Mesenchymal stem cell (in vitro differentiated cells and primary cell): ENCODE data around the gene TENM4.

Experiments used
- DNase-seq: peaks from one replicate; pipeline ENCODE4 v3.0.0-alpha.2; 2013
- H2AFZ ChIP-seq: one replicate; pipeline ENCODE4 v1.6.1; 2013; ENCODE audit warnings: low read depth, mild to moderate bottlenecking, control low read depth, inconsistent platforms, low read length, moderate library complexity
- H2AK5ac ChIP-seq: 2 replicates; pipeline ENCODE4 v1.6.1; 2013; ENCODE audit warnings: low read length, moderate library complexity, mild to moderate bottlenecking, inconsistent platforms; ENCODE audit not compliant: severe bottlenecking
- H2BK120ac ChIP-seq: one replicate; pipeline ENCODE4 v1.6.1; 2013; ENCODE audit warnings: low read depth, mild to moderate bottlenecking, inconsistent platforms, low read length, moderate library complexity
- H2BK12ac ChIP-seq, 2 experiments: one replicate each; pipeline ENCODE4 v1.6.1; 2013; ENCODE audit warnings: inconsistent platforms in 2 of 2, low read length in 2 of 2, mild to moderate bottlenecking in 2 of 2, moderate library complexity in 2 of 2, control low read depth in 1 of 2
- H2BK15ac ChIP-seq: one replicate; pipeline ENCODE4 v1.6.1; 2013; ENCODE audit warnings: mild to moderate bottlenecking, low read depth, inconsistent platforms; ENCODE audit not compliant: poor library complexity, severe bottlenecking
- H2BK5ac ChIP-seq: 2 replicates; pipeline ENCODE4 v1.6.1; 2013; ENCODE audit warnings: low read depth, mild to moderate bottlenecking, low read length, control low read depth, inconsistent platforms; ENCODE audit not compliant: poor library complexity, severe bottlenecking
- H3K14ac ChIP-seq, 2 experiments: one replicate each; pipeline ENCODE4 v1.6.1; 2013; ENCODE audit warnings: inconsistent platforms in 2 of 2, low read length in 2 of 2, control low read depth in 1 of 2, mild to moderate bottlenecking in 1 of 2, moderate library complexity in 1 of 2
- H3K18ac ChIP-seq, 2 experiments: one replicate each; pipeline ENCODE4 v1.6.1; 2013; ENCODE audit warnings: inconsistent platforms in 2 of 2, low read length in 2 of 2, control low read depth in 1 of 2, low read depth in 1 of 2, mild to moderate bottlenecking in 1 of 2
- H3K23ac ChIP-seq, 2 experiments: one replicate each; pipeline ENCODE4 v1.6.1; 2013; ENCODE audit warnings: inconsistent platforms in 2 of 2, low read length in 2 of 2, mild to moderate bottlenecking in 2 of 2, moderate library complexity in 2 of 2, control low read depth in 1 of 2
- H3K27ac ChIP-seq: 2 replicates; pipeline ENCODE4 v1.5.1; 2013; ENCODE audit warnings: mild to moderate bottlenecking, moderate library complexity, low read length, control low read depth, inconsistent platforms; ENCODE audit not compliant: poor library complexity, severe bottlenecking
- H3K27me3 ChIP-seq, 2 experiments: 2 replicates each; pipeline versions ENCODE4 v1.6.1 to v1.7.0; 2013; ENCODE audit warnings: low read length in 2 of 2, mild to moderate bottlenecking in 2 of 2, moderate library complexity in 2 of 2, control low read depth in 1 of 2, inconsistent platforms in 1 of 2; ENCODE audit not compliant: control insufficient read depth in 1 of 2, insufficient read depth in 1 of 2
- H3K36me3 ChIP-seq, 2 experiments: 2 replicates each; pipeline versions ENCODE4 v1.6.1 to v1.7.0; 2013; ENCODE audit warnings: low read length in 2 of 2, control low read depth in 1 of 2, inconsistent platforms in 1 of 2, low read depth in 1 of 2, mild to moderate bottlenecking in 1 of 2; ENCODE audit not compliant: insufficient read depth in 2 of 2, control insufficient read depth in 1 of 2
- H3K4ac ChIP-seq, 2 experiments: one replicate each; pipeline ENCODE4 v1.6.1; 2013; ENCODE audit warnings: inconsistent platforms in 2 of 2, low read length in 2 of 2, mild to moderate bottlenecking in 2 of 2, moderate library complexity in 2 of 2, control low read depth in 1 of 2, low read depth in 1 of 2
- H3K4me1 ChIP-seq: 2 replicates; pipeline ENCODE4 v1.6.1; 2013; ENCODE audit warnings: low read depth, low read length, control low read depth; ENCODE audit not compliant: control insufficient read depth, insufficient read depth
- H3K4me2 ChIP-seq: 2 replicates; pipeline ENCODE4 v1.6.1; 2013; ENCODE audit warnings: low read length, mild to moderate bottlenecking, inconsistent platforms; ENCODE audit not compliant: poor library complexity, severe bottlenecking
- H3K4me3 ChIP-seq, 2 experiments: 2 replicates each; pipeline versions ENCODE4 v1.5.1 to v1.7.0; 2013; ENCODE audit warnings: low read length in 2 of 2, mild to moderate bottlenecking in 2 of 2, control low read depth in 1 of 2, low read depth in 1 of 2; ENCODE audit not compliant: insufficient read depth in 1 of 2
- H3K79me1 ChIP-seq: replicated peaks from 2 replicates; pipeline ENCODE4 v1.6.1; 2013; ENCODE audit warnings: mild to moderate bottlenecking, control low read depth, low read length, inconsistent platforms; ENCODE audit not compliant: poor library complexity, severe bottlenecking
- H3K9ac ChIP-seq: 2 replicates; pipeline ENCODE4 v1.7.0; 2013; ENCODE audit warnings: mild to moderate bottlenecking, low read length, moderate library complexity
- H3K9me3 ChIP-seq: 2 replicates; pipeline ENCODE4 v1.7.0; 2013; ENCODE audit warnings: mild to moderate bottlenecking, low read length; ENCODE audit not compliant: control insufficient read depth
- H4K8ac ChIP-seq: one replicate; pipeline ENCODE4 v1.6.1; 2013; ENCODE audit warnings: inconsistent platforms, mild to moderate bottlenecking, low read length, moderate library complexity
- H4K91ac ChIP-seq: one replicate; pipeline ENCODE4 v1.6.1; 2013; ENCODE audit warnings: mild to moderate bottlenecking, low read length, inconsistent platforms
- WGBS: methylation state at CpG from one replicate; pipeline ENCODE4 v1.1.7; 2013; ENCODE audit warnings: mixed read lengths; 5-methylcytosine and 5-hydroxymethylcytosine counted together

Gene TENM4

GRCh38 chr11:79121351-79121750 is 319.5 kb downstream of the TENM4 start:
- no peak overlapping the region for H2AK5ac ChIP-seq
- no peak overlapping the region for H3K23ac ChIP-seq
- H3K9ac ChIP-seq: no peak overlapping the region
- H2BK12ac ChIP-seq: no peak overlapping the region
- no peak overlapping the region for H2BK120ac ChIP-seq
- H3K4me1 ChIP-seq: no peaks in the 10 kb centered on the region
- H3K27me3 ChIP-seq: no peaks in the 10 kb centered on the region
- no peak overlapping the region for H3K4me2 ChIP-seq
- peaks cover 11% of the 10 kb centered on the region for H3K9me3 ChIP-seq
- H4K91ac ChIP-seq: peak overlapping the region; percentile 59
- H4K8ac ChIP-seq: no peak overlapping the region
- no peak overlapping the region for H3K27ac ChIP-seq
- no peak overlapping the region for H3K4me3 ChIP-seq
- DNase-seq: no peak
- no peak overlapping the region for H3K14ac ChIP-seq
- no peak overlapping the region for H2BK5ac ChIP-seq
- no peak overlapping the region for H3K4ac ChIP-seq
- no peak overlapping the region for H2AFZ ChIP-seq
- no peak overlapping the region for H3K18ac ChIP-seq
- no peaks in the 10 kb centered on the region for H3K79me1 ChIP-seq
- 73% methylated on average over 4 of the region's 4 CpGs for WGBS
- H3K36me3 ChIP-seq: no peaks in the 10 kb centered on the region
- H2BK15ac ChIP-seq: no peak overlapping the region

GRCh38 chr11:79119491-79120284 is 321.1 kb downstream of the TENM4 start:
- Histone ChIP-seq H3K23ac (no peak overlapping the region), H3K79me1 (no peaks in the 10 kb centered on the region), H3K14ac (peak overlapping the region in 1 of 2 experiments; percentile 30), H2AFZ (no peak overlapping the region), H3K18ac (no peak overlapping the region), H2BK5ac (no peak overlapping the region), H4K91ac (no peak overlapping the region), H3K4me2 (no peak overlapping the region), H2BK120ac (no peak overlapping the region), H3K36me3 (no peaks in the 10 kb centered on the region), H3K4ac (no peak overlapping the region), H2AK5ac (no peak overlapping the region), H3K4me1 (no peaks in the 10 kb centered on the region), H3K27ac (no peak overlapping the region), H3K9ac (no peak overlapping the region), H3K4me3 (no peak overlapping the region), H3K9me3 (no peaks in the 10 kb centered on the region), H2BK15ac (no peak overlapping the region), H3K27me3 (no peaks in the 10 kb centered on the region), H4K8ac (no peak overlapping the region), H2BK12ac (no peak overlapping the region)
- 41% methylated on average over 7 of the region's 8 CpGs for WGBS
- no peak for DNase-seq

- no peak overlapping the region for H3K23ac ChIP-seq
- 83% methylated on average over 1 of the region's 1 CpG for WGBS
- H4K91ac ChIP-seq: no peak overlapping the region
- no peak overlapping the region for H2AK5ac ChIP-seq
- H4K8ac ChIP-seq: no peak overlapping the region
- no peaks in the 10 kb centered on the region for H3K4me1 ChIP-seq
- H3K36me3 ChIP-seq: no peaks in the 10 kb centered on the region
- DNase-seq: no peak
- no peak overlapping the region for H2BK15ac ChIP-seq
- H2BK5ac ChIP-seq: no peak overlapping the region
- no peak overlapping the region for H3K4ac ChIP-seq
- no peaks in the 10 kb centered on the region for H3K9me3 ChIP-seq
- no peak overlapping the region for H3K27ac ChIP-seq
- H3K14ac ChIP-seq: no peak overlapping the region
- H3K79me1 ChIP-seq: no peaks in the 10 kb centered on the region
- H3K18ac ChIP-seq: no peak overlapping the region
- no peak overlapping the region for H2BK12ac ChIP-seq
- no peak overlapping the region for H2BK120ac ChIP-seq
- no peak overlapping the region for H3K4me3 ChIP-seq
- H3K4me2 ChIP-seq: no peak overlapping the region
- no peak overlapping the region for H3K9ac ChIP-seq
- no peaks in the 10 kb centered on the region for H3K27me3 ChIP-seq
- no peak overlapping the region for H2AFZ ChIP-seq
These were observed 323.3 kb downstream of the TENM4 start for GRCh38 chr11:79117488-79117887.

- H3K9ac ChIP-seq: no peak overlapping the region
- WGBS: 92% methylated on average over 2 of the region's 2 CpGs
- DNase-seq: no peak
- no peak overlapping the region for H2BK5ac ChIP-seq
- H3K36me3 ChIP-seq: no peaks in the 10 kb centered on the region
- H3K23ac ChIP-seq: no peak overlapping the region
- no peak overlapping the region for H4K91ac ChIP-seq
- H2BK12ac ChIP-seq: no peak overlapping the region
- H3K4me1 ChIP-seq: no peaks in the 10 kb centered on the region
- H3K4me3 ChIP-seq: no peak overlapping the region
- no peak overlapping the region for H2AFZ ChIP-seq
- H2AK5ac ChIP-seq: no peak overlapping the region
- H3K27me3 ChIP-seq: no peaks in the 10 kb centered on the region
- H3K14ac ChIP-seq: no peak overlapping the region
- no peak overlapping the region for H3K4me2 ChIP-seq
- no peaks in the 10 kb centered on the region for H3K79me1 ChIP-seq
- no peak overlapping the region for H4K8ac ChIP-seq
- H3K4ac ChIP-seq: no peak overlapping the region
- no peaks in the 10 kb centered on the region for H3K9me3 ChIP-seq
- H3K27ac ChIP-seq: no peak overlapping the region
- H2BK120ac ChIP-seq: no peak overlapping the region
- no peak overlapping the region for H2BK15ac ChIP-seq
- H3K18ac ChIP-seq: no peak overlapping the region
These were observed 324.2 kb downstream of the TENM4 start for GRCh38 chr11:79116600-79116999.
